Esophagus muscularis mucosa (tissue), 4 donors: ENCODE measurements around the gene CCM2.

ENCODE experiments used
- CTCF ChIP-seq, 3 experiments: fragments of 200-600 bp in 2 of 3; fragments of 450-650 bp in 1 of 3; sonication (generic) in 2 of 3; IDR thresholded peaks; one replicate each; pipeline ENCODE4 v1.5.1; 2017 to 2019; ENCODE audit warnings: antibody characterized with exemption in 3 of 3, mild to moderate bottlenecking in 2 of 3, moderate library complexity in 1 of 3
- EP300 ChIP-seq: sonication (generic); formaldehyde crosslinking; IDR thresholded peaks from one replicate; pipeline ENCODE4 v1.6.1; 2017; ENCODE audit warnings: antibody characterized with exemption
- POLR2A ChIP-seq: fragments of 450-650 bp; IDR thresholded peaks from one replicate; pipeline ENCODE4 v1.6.1; 2017; ENCODE audit warnings: antibody characterized with exemption, moderate library complexity, mild to moderate bottlenecking, low read depth
- POLR2AphosphoS5 ChIP-seq, 2 donors: sonication (generic); formaldehyde crosslinking; IDR thresholded peaks; one replicate each; pipeline ENCODE4 v1.6.1; 2017; ENCODE audit warnings: antibody characterized with exemption in 2 of 2

- TF ChIP-seq CTCF (IDR thresholded peaks at IDR 0.05): no peak
- no peak for TF ChIP-seq POLR2AphosphoS5 (IDR thresholded peaks at IDR 0.05)
- TF ChIP-seq EP300: no peak
- no peak for TF ChIP-seq POLR2A
Observed at GRCh38 chr7:44984478-44984758, 15.6 kb upstream of the CCM2 start.
